MM.1S (cell line): Measurements from ENCODE around the gene AP1S2.

Experiments
- DNase-seq: peaks from one replicate; pipeline ENCODE4 v3.0.0-alpha.2; 2015
- H2AFZ ChIP-seq: fragments of 300-600 bp; sonication (generic); 2 replicates; pipeline ENCODE4 v1.6.0; 2016; ENCODE audit warnings: antibody characterized with exemption, low read length
- H3F3A ChIP-seq: fragments of 300-600 bp; sonication (generic); 2 replicates; pipeline ENCODE4 v1.6.1; 2016; ENCODE audit warnings: mild to moderate bottlenecking, antibody characterized with exemption, low read length, moderate library complexity, mixed read lengths; ENCODE audit not compliant: insufficient read depth
- H3K27ac ChIP-seq: fragments of 300-600 bp; sonication (generic); 2 replicates; pipeline ENCODE4 v1.5.1; 2016; ENCODE audit warnings: mild to moderate bottlenecking, low read length
- H3K27me3 ChIP-seq: fragments of 300-600 bp; sonication (generic); replicated peaks from 2 replicates; pipeline ENCODE4 v1.6.0; 2016; ENCODE audit warnings: low read length; ENCODE audit not compliant: insufficient read depth
- H3K36me3 ChIP-seq: fragments of 300-600 bp; sonication (generic); replicated peaks from 2 replicates; pipeline ENCODE4 v1.6.1; 2016; ENCODE audit warnings: mild to moderate bottlenecking, low read length, mixed read lengths; ENCODE audit not compliant: insufficient read depth
- H3K4me1 ChIP-seq: fragments of 300-600 bp; sonication (generic); 2 replicates; pipeline ENCODE4 v1.6.1; 2016; ENCODE audit warnings: low read length, mixed read lengths
- H3K4me2 ChIP-seq: fragments of 300-600 bp; sonication (generic); 2 replicates; pipeline ENCODE4 v1.6.0; 2016; ENCODE audit warnings: low read depth, low read length
- H3K4me3 ChIP-seq: fragments of 300-600 bp; sonication (generic); 2 replicates; pipeline ENCODE4 v1.5.1; 2016; ENCODE audit warnings: low read length, mixed read lengths
- H3K79me2 ChIP-seq: fragments of 300-600 bp; sonication (generic); 2 replicates; pipeline ENCODE4 v1.6.1; 2016; ENCODE audit warnings: mixed run types, low read length, mixed read lengths
- H3K9ac ChIP-seq: fragments of 300-600 bp; sonication (generic); 2 replicates; pipeline ENCODE4 v1.6.1; 2016; ENCODE audit warnings: low read length, mixed read lengths
- H3K9me2 ChIP-seq: fragments of 300-600 bp; sonication (generic); replicated peaks from 2 replicates; pipeline ENCODE4 v1.6.1; 2016; ENCODE audit warnings: mild to moderate bottlenecking, low read length, mixed read lengths; ENCODE audit not compliant: insufficient read depth
- H3K9me3 ChIP-seq: fragments of 300-600 bp; sonication (generic); replicated peaks from 2 replicates; pipeline ENCODE4 v1.6.1; 2016; ENCODE audit warnings: mild to moderate bottlenecking, low read length, mixed read lengths; ENCODE audit not compliant: insufficient read depth
- H4K20me1 ChIP-seq: fragments of 300-600 bp; sonication (generic); 2 replicates; pipeline ENCODE4 v1.6.1; 2016; ENCODE audit warnings: mild to moderate bottlenecking, low read length, moderate library complexity, mixed read lengths; ENCODE audit not compliant: insufficient read depth
- CTCF ChIP-seq: fragments of 300-600 bp; sonication (generic); IDR thresholded peaks from 2 replicates; pipeline ENCODE4 v1.5.1; 2016; ENCODE audit warnings: antibody characterized with exemption, low read length, mixed read lengths
- EZH2 ChIP-seq: fragments of 300-600 bp; sonication (generic); optimal IDR thresholded peaks from 2 replicates; pipeline ENCODE3; 2017; ENCODE audit warnings: low read depth, mild to moderate bottlenecking, antibody characterized with exemption, low read length, mixed read lengths
- EZH2phosphoT487 ChIP-seq: fragments of 300-600 bp; sonication (generic); IDR thresholded peaks from 2 replicates; pipeline ENCODE4 v1.6.1; 2018; ENCODE audit warnings: antibody characterized with exemption, low read length

The AP1S2 gene

DNA sequence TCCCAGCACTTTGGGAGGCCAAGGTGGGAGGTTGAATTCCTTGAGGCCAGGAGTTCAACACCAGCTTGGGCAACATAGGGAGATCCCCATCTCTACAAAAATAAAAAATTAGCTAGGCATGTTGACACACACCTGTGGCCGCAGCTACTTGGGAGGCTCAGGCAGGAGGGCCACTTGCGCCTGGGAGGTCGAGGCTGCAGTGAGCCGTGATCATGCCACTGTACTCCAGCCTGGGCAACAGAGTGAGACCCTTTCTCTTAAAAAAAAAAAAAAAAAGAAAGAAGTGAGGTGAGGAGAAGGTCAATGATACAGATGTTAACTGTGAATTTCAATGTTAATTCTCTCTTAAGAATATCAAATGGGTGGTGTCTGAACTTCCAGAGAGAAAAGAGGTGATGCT is 15.1 kb upstream of the AP1S2 start:
- Histone ChIP-seq H3K4me2 (no peak overlapping the region), H3K9ac (no peak overlapping the region), H2AFZ (no peak overlapping the region), H3K27me3 (no peaks in the 10 kb centered on the region), H3K9me2 (no peaks in the 10 kb centered on the region), H4K20me1 (no peaks in the 10 kb centered on the region), H3K9me3 (no peaks in the 10 kb centered on the region), H3K4me3 (no peak overlapping the region), H3K79me2 (no peaks in the 10 kb centered on the region), H3K36me3 (no peaks in the 10 kb centered on the region), H3K27ac (no peak overlapping the region), H3K4me1 (no peaks in the 10 kb centered on the region), H3F3A (no peaks in the 10 kb centered on the region)
- no peak for TF ChIP-seq EZH2phosphoT487
- TF ChIP-seq CTCF, result no peak
- DNase-seq, result no peak

GRCh38 chrX:15866147-15866546 is 11.5 kb upstream of the AP1S2 start:
- DNase-seq, result no peak
- Histone ChIP-seq H3K4me1 (no peaks in the 10 kb centered on the region), H3K9ac (no peak overlapping the region), H2AFZ (no peak overlapping the region), H3K27ac (no peak overlapping the region), H3K4me3 (no peak overlapping the region), H3K27me3 (no peaks in the 10 kb centered on the region), H3K9me2 (no peaks in the 10 kb centered on the region), H3K36me3 (no peaks in the 10 kb centered on the region), H3K4me2 (no peak overlapping the region), H3K9me3 (no peaks in the 10 kb centered on the region), H4K20me1 (no peaks in the 10 kb centered on the region), H3F3A (no peaks in the 10 kb centered on the region), H3K79me2 (no peaks in the 10 kb centered on the region)
- TF ChIP-seq CTCF, result no peak
- no peak for TF ChIP-seq EZH2phosphoT487
- TF ChIP-seq EZH2, result no peak

DNA sequence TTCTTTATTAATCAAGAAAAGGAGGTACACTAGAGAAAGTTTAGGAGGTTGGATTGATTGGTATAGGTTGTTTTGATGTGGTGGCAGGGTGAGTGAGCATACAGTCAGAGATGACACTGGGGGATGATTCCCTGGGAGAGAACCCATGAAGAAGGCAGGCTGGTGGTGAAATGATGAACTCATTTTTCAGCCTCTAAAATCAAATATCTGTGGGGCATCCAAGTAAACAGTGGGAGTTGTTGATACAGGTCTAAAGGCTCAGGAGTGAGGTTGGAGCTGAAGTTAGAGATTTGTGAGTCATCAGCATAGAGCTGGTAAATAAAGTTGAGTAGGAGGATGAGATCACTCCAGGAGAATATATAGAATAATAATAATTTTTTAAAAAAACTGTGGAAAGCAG is 10.0 kb upstream of the AP1S2 start:
- no peak overlapping the region for H3K4me3 ChIP-seq
- H4K20me1 ChIP-seq, result no peaks in the 10 kb centered on the region
- no peak overlapping the region for H2AFZ ChIP-seq
- H3K9ac ChIP-seq, result no peak overlapping the region
- H3K36me3 ChIP-seq, result no peaks in the 10 kb centered on the region
- H3K27me3 ChIP-seq, result no peaks in the 10 kb centered on the region
- H3K27ac ChIP-seq, result no peak overlapping the region
- no peak for DNase-seq
- no peaks in the 10 kb centered on the region for H3K9me3 ChIP-seq
- H3K4me2 ChIP-seq, result no peak overlapping the region
- no peaks in the 10 kb centered on the region for H3K4me1 ChIP-seq
- TF ChIP-seq EZH2phosphoT487 (no peak), CTCF (no peak), EZH2 (no peak)
- no peaks in the 10 kb centered on the region for H3F3A ChIP-seq
- H3K79me2 ChIP-seq, result no peaks in the 10 kb centered on the region
- H3K9me2 ChIP-seq, result no peaks in the 10 kb centered on the region

DNA sequence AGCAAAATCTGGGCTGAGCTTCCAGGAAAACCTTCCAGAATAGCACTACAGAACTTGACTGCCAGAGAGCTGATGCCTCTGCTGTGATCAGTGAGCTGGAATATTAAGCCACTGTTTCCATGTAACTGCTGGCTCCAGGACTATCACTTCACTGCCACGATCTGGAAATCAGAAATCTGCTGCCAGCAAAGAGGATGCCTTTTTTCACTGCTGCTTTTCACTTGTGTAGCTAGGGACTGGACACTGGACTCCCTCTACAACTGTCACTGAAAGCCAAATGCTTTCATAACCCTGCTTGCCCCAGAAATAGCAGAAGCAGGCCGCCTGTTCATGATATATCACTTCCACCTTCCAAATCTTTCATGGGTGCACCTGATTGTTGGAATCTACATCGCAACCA is 9.4 kb upstream of the AP1S2 start:
- Histone ChIP-seq H3K4me1 (no peaks in the 10 kb centered on the region), H3K79me2 (no peaks in the 10 kb centered on the region), H3K4me2 (no peak overlapping the region), H3K27me3 (no peaks in the 10 kb centered on the region), H3K36me3 (no peaks in the 10 kb centered on the region), H3K9me3 (no peaks in the 10 kb centered on the region), H3K9ac (no peak overlapping the region), H3K27ac (no peak overlapping the region), H3K4me3 (no peak overlapping the region), H4K20me1 (no peaks in the 10 kb centered on the region), H2AFZ (no peak overlapping the region), H3K9me2 (no peaks in the 10 kb centered on the region), H3F3A (no peaks in the 10 kb centered on the region)
- no peak for TF ChIP-seq CTCF
- TF ChIP-seq EZH2, result no peak
- no peak for TF ChIP-seq EZH2phosphoT487
- no peak for DNase-seq
